IPS-11a (cell line): ENCODE data around the gene KRTAP10-4.
"Not testable (repeated sequence)": the region's sequence is repeated elsewhere in the genome, so short reads cannot be mapped to it uniquely, and the experiment has no call there.

Source experiments
- H3K4me3 ChIP-seq: one replicate; pipeline ENCODE4 v1.5.1; 2013; ENCODE audit warnings: low read depth, low read length, control low read depth

The KRTAP10-4 gene

GRCh38 chr21:44533891-44534627 is 39.5 kb upstream of the KRTAP10-4 start:
- H3K4me3 ChIP-seq, result no peak overlapping the region

DNA sequence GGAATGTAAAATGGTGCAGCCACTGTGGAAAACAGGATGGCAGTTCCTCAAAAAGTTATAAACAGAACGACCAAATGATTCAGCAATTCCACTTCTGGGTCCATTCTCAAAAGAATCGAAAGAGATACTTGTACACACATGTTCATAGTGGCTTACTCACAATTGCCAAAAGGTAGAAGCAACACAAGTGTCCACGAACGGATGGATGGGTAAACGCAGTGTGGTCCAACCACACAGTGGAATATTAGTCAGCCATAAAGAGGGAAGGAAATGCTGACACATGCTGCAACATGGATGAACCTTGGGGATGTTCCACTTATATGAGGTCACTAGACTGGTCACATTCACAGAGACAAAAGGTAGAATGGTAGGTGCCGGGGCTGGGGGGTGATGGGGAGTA is 38.8 kb upstream of the KRTAP10-4 start:
- no peak overlapping the region for H3K4me3 ChIP-seq

DNA sequence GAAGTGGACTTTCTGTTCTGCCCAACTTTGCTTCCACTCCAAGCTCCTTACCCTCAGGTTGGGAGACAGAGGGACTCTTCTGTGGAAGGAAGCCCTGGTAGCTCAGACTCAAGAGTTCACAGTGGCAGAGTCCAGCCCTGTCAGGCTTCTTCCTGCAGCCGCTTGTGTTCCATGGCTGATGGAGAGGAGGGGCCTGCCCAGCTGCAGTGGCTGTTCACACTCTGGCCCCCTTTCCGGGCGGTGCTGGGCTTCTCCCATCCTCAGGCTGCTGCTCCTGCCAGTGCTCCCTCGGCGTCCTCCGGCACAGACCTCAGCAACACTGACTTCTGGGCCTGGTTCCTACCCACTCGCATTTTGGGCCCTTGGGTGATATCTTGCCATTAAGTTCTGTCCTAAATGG is 37.6 kb upstream of the KRTAP10-4 start:
- H3K4me3 ChIP-seq, result no peak overlapping the region

GRCh38 chr21:44537930-44538911 is 35.3 kb upstream of the KRTAP10-4 start:
- H3K4me3 ChIP-seq, result no peak overlapping the region

- no peak overlapping the region for H3K4me3 ChIP-seq
Observed at GRCh38 chr21:44539046-44539445, 34.5 kb upstream of the KRTAP10-4 start.

DNA sequence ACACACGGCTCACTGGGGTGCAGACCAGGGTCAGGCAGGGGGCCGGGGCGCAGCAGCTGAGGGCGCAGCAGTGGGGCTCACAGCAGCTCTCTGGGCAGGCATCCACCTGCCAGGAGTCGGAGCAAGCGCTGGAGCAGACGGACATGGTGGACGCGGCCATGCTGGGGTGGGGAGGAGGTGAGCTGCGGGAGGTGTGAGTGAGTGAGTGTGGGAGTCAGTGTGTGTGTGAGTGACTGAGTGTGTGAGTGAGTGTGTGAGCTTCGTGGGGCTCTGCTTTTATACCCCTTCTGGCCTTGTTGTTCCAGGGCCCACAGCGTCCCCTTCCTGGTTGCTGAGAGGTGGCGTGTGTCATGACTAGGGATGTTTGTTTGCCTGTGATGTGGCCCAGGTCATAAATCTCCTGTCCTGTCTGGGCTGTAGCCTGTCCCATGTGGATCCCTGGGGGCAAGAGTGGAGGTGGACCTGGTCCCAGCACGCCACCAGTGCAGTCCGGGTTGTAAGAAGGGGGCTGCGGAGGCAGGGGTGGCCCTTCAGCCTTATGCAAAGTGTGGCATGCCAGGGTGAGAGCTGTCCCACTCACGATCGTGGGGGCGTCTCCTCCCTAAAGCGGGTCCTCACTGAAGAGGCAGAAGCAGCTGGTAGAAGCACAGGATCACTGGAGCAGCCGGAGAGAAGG is 33.4 kb upstream of the KRTAP10-4 start, which contains the start of gene KRTAP10-1:
KRTAP10-1 (minus strand) TSS at position 205 of the 676 bp plus-strand sequence; CDS start at position 160, 45 bp downstream.
- no peak within 1 kb of the TSS for H3K4me3 ChIP-seq

- no peak overlapping the region for H3K4me3 ChIP-seq
Observed at GRCh38 chr21:44540741-44541288, 32.7 kb upstream of the KRTAP10-4 start.

DNA sequence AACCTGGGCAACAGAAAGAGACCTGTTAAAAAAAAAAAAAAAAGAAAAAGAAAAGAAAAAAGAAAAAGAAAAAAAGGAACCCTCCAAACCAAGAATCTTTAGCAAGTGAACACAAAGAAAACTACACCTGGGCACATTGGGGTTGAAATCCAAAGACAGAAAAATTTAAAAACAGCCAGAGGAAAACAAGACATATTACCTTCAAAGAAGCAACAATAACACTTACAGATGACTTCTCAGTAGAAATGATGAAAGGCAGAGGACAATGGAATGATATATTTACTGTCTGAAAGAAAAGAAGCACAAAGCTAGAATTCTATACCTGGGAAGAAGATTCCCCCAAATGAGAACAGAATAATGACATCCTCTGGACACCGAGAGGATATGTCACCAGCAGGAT is 30.8 kb upstream of the KRTAP10-4 start:
- no peak overlapping the region for H3K4me3 ChIP-seq

DNA sequence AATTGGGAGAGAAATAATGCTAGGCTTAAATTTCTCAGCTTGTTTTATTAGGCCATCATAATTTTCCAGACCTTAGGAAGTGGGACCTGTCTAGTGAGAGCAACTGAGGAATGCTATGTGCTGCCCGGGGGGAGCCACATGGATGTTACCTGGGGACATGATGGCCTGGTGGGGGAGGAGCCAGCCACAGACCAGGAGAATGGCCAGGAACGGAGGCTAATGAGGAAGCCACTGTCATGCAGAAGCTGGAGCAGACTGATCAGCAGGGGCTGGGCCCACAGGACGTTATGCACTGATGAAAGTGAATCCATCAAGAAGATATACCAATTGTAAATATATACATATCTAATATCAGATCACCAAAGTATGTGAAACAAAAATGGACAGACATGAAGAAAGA is 29.0 kb upstream of the KRTAP10-4 start:
- H3K4me3 ChIP-seq, result no peak overlapping the region

DNA sequence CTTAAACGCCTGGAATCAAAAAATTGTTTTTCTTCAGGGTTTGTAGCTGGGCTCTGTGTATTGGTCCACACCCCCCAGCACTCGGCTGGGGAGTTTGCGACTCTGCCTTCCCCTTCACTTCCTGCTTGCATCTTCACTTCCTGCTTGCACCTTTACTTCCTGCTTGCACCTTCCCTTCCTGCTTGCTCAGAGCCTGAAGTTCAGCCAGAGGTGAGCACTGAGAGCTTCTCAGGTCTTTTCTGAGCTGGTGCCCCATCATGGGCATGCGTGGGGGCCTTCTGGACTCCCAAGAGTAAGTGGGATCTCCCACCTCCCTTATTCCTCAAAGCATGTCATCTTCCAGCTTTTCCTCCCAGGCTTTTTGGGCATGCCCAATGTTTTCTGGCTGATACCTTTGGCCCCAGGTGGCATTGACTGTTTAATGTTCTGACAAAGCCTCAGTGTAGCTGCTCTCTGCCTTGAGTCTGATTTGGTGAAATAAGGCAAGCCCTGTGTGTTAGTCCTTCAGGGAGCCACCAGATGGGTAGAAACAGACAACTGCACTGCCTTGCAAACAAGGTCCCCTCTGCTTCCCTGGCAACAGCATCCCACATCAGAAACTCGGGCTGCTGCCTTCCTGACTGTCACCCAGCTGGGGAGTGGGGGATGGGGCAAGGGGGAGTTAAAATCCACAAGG is 25.7 kb upstream of the KRTAP10-4 start:
- H3K4me3 ChIP-seq, result no peak overlapping the region

DNA sequence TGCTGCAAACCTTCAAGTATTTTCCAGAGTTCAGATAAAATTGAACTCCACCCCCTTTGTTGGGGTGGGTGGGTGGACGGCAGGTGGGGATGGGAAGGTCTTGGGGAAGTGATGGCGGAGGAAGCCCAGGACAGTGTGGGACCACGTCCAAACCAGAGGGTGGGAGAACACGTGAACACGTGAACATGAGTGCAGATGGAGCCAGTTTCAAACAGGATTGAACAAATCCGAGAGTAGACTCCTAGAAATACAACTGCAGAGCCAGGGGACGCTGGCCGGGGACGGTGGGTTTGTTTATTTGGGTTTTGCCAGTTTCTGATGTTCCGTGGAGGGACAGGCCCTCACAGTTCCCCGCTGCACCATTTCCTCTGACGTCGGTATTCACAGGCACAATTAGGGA is 25.1 kb upstream of the KRTAP10-4 start:
- no peak overlapping the region for H3K4me3 ChIP-seq

DNA sequence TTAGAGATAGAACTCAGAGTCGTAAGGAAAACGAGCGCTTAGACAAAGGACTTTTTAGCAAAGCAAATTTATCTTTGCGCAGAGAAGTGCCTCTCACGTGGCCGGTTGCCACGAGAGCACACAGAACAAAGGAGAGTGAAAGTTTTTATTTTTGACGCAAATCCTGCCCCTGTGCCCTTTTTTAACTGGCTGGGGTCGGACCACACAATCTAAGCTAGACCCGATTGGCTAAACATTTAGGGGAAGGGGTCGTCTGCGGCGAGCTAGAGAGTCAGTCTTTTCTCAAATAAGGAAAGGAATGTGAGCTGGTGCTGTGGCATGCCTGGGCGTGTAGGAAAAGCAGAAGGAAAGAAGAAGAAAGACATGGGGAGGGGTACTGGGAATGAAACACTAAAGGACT is 24.6 kb upstream of the KRTAP10-4 start:
- H3K4me3 ChIP-seq, result no peak overlapping the region

- H3K4me3 ChIP-seq, result no peak overlapping the region
Observed at GRCh38 chr21:44549525-44550211, 23.9 kb upstream of the KRTAP10-4 start.

GRCh38 chr21:44550285-44550684 is 23.2 kb upstream of the KRTAP10-4 start:
- not testable (repeated sequence) for H3K4me3 ChIP-seq

DNA sequence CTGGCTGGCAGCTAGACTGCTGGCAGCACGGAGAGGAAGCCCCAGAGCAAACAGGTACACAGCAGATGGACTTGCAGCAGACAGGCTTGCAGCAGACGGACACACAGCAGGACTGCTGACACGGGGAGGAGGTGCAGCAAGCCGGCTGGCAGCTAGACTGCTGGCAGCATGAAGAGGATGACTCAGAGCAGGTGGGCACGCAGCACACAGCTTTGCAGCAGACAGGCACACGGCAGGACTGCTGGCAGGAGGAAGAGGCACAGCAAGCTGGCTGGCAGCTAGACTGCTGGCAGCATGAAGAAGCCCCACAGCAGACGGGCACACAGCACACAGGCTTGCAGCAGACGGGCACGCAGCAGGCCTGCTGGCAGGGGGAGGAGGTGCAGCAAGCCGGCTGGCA is 22.7 kb upstream of the KRTAP10-4 start:
- H3K4me3 ChIP-seq, result no peak overlapping the region

DNA sequence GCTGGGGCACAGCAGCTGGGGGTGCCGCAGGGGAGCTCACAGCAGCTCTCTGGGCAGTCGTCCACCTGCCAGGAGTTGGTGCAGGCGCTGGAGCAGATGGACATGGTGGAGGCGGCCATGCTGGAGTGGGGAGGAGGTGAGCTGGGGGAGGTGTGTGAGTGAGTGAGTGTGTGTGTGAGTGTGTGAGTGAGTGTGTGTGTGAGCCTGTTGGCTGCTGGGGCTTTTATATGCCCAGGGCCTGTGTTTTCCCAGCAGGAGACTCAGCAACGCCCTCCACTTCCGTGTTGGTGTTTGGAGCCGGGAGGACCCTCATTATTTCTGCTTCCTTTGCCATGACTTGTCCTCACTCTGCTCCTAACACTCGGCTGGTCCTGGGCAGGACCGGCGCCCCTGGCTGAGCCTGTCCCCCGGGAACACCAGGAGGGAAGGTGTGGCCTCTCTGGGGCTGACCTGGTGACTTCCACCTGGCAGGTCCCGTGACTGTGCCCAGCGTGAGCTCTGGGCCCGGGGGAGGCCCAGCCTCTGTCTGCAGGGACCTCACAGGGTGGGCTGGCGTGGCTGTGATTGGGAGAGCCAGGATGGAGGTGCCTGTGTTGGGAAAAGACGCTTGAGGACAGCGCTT is 22.1 kb upstream of the KRTAP10-4 start, which contains the start of gene KRTAP10-2:
KRTAP10-2 (minus strand) TSS at position 166 of the 622 bp plus-strand sequence; CDS start at position 119, 47 bp downstream.
- H3K4me3 ChIP-seq, result no peak within 1 kb of the TSS

- no peak overlapping the region for H3K4me3 ChIP-seq
Observed at GRCh38 chr21:44552136-44552535, 21.4 kb upstream of the KRTAP10-4 start.

GRCh38 chr21:44552681-44553080 is 20.8 kb upstream of the KRTAP10-4 start:
- no peak overlapping the region for H3K4me3 ChIP-seq

GRCh38 chr21:44555200-44555875 is 18.2 kb upstream of the KRTAP10-4 start:
- H3K4me3 ChIP-seq, result no peak overlapping the region
